Stimulated activated CD8-positive, alpha-beta memory T cell treated with anti-CD3 and anti-CD28 coated beads, Interleukin-12 subunit alpha, Interleukin-12 subunit beta, amount 100 ng/mL, for 4 hours (primary cell): Measurements from ENCODE around the gene RPLP2.

ENCODE experiments used
- DNase-seq: peaks from one replicate; pipeline ENCODE4 v3.0.0-alpha.2; 2020; ENCODE audit warnings: low read depth

Gene RPLP2

GRCh38 chr11:850775-851763, 41.3 kb downstream of the RPLP2 start:
- DNase-seq = no peak

- DNase-seq = no peak
Measured at GRCh38 chr11:852762-853161, 43.0 kb downstream of the RPLP2 start.

GRCh38 chr11:853682-854448, 44.1 kb downstream of the RPLP2 start:
- DNase-seq = no peak

- no peak for DNase-seq
Measured at GRCh38 chr11:854601-855329, 45.0 kb downstream of the RPLP2 start.

GRCh38 chr11:855330-855674, 45.5 kb downstream of the RPLP2 start:
- DNase-seq = no peak

GRCh38 chr11:855796-856195, 46.0 kb downstream of the RPLP2 start:
- DNase-seq = no peak

GRCh38 chr11:856397-856796, 46.6 kb downstream of the RPLP2 start:
- no peak for DNase-seq

GRCh38 chr11:858053-858761, 48.4 kb downstream of the RPLP2 start:
- no peak for DNase-seq

GRCh38 chr11:858762-859339, 49.1 kb downstream of the RPLP2 start:
- DNase-seq = no peak

- no peak for DNase-seq
Measured at GRCh38 chr11:859394-860131, 49.8 kb downstream of the RPLP2 start.

GRCh38 chr11:860234-861104, 50.7 kb downstream of the RPLP2 start:
- no peak for DNase-seq

- DNase-seq = no peak
Measured at GRCh38 chr11:861105-861479, 51.3 kb downstream of the RPLP2 start.

- no peak for DNase-seq
Measured at GRCh38 chr11:862081-862661, 52.4 kb downstream of the RPLP2 start.
